GM19452 (cell line): ENCODE measurements around the gene IER3IP1.
"Not testable (repeated sequence)": the region's sequence is repeated elsewhere in the genome, so short reads cannot be mapped to it uniquely, and the experiment has no call there.

Experiments
- ATAC-seq: cut with Tn5 transposase; IDR thresholded peaks from one replicate; pipeline ENCODE4 v1.9.1; 2021; ENCODE audit not compliant: unreplicated experiment

Gene IER3IP1, protein sequence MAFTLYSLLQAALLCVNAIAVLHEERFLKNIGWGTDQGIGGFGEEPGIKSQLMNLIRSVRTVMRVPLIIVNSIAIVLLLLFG

GRCh38 chr18:47175898-47176575, at the start of gene IER3IP1:
IER3IP1 (minus strand) TSS chr18:47176364; CDS start chr18:47176277, 87 bp downstream.
- ATAC-seq = peak; percentile 92

GRCh38 chr18:47215554-47216138, 39.5 kb upstream of the IER3IP1 start:
- ATAC-seq = no peak

GRCh38 chr18:47209171-47209570, 33.0 kb upstream of the IER3IP1 start:
- no peak for ATAC-seq

- no peak for ATAC-seq
Measured at GRCh38 chr18:47206945-47207637, 30.9 kb upstream of the IER3IP1 start.

- ATAC-seq = no peak
Measured at GRCh38 chr18:47204908-47205522, 28.9 kb upstream of the IER3IP1 start.

- no peak for ATAC-seq
Measured at GRCh38 chr18:47203626-47204464, 27.7 kb upstream of the IER3IP1 start.

- ATAC-seq = not testable (repeated sequence)
Measured at GRCh38 chr18:47195961-47196360, 19.8 kb upstream of the IER3IP1 start.

- no peak for ATAC-seq
Measured at GRCh38 chr18:47191961-47192360, 15.8 kb upstream of the IER3IP1 start.

GRCh38 chr18:47187721-47188120, 11.6 kb upstream of the IER3IP1 start:
- no peak for ATAC-seq

GRCh38 chr18:47184419-47185050, 8.4 kb upstream of the IER3IP1 start:
- ATAC-seq = no peak

- not testable (repeated sequence) for ATAC-seq
Measured at GRCh38 chr18:47182156-47182555, 6.0 kb upstream of the IER3IP1 start.

GRCh38 chr18:47180765-47181164, 4.6 kb upstream of the IER3IP1 start:
- ATAC-seq = no peak

DNA sequence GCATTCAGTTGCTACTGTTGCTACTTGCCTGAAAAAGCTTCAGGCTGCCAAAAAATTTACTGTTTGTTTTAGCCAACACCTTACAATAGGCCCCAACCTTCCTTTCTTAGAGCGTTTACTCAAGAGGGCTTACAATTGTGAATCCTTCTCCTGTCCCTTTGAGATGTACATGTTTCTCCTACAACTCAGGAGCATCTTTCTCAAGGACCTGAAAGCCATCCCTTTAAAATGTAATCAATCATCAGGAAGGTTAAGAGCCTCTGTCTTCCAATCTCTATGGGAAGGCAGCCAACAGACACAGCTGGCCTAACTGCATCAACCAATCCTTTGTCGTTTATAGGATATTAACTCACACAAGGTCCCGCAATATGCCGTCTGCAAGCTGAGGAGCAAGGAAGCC, 3.4 kb upstream of the IER3IP1 start:
- ATAC-seq = no peak

DNA sequence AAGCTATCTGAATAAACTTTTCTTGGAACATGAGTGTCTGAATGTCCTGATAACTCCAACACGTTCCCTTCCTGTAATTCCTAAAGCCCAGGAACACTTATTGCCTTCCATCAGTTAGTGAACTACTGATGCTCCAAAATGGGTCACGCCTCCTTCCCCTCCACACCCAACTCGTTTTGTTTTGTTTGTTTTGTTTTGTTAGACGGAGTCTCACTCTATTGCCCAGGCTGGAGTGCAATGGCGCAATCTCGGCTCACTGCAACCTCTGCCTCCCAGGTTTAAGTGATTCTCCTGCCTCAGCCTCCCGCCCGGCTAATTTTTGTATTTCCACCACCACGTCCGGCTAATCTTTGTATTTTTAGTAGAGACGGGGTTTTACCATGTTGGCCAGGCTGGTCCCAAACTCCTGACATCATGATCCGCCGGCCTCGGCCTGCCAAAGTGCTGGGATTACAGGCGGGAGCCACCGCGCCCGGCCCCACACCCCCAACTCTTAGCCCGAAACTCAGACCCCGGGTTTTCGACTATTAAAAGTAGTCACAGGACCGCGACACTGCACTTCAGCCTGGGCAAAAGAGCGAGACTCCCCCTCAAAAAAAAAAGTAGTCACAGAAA, 774 bp downstream of the IER3IP1 start:
- ATAC-seq = peak; percentile 12

DNA sequence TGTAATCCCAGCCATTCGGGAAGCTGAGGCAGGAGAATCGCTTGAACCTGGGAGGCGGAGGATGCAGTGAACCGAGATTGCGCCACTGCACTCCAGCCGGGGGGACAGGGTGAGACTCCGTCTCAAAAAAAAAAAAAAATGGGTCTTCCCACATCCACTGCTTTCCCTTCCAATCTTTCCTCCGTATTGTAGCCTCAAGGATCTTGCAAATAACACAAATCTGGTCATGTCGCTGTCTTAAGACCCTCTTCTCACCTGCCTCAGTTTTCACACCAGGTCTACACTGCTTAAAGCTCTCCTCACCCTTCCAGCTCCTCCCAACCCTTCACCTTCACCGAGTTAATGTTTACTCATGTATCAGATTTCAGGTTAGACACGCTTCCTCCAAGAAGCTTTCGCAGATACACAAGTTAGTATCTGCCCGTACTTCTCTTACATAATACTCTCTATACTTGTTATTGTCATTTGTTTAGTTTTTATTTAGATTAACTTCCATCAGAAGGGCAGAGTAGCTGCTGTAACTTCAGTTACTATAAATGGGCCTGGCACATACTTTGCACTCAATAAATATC, 1.5 kb downstream of the IER3IP1 start:
- no peak for ATAC-seq

- no peak for ATAC-seq
Measured at GRCh38 chr18:47172476-47172875, 3.7 kb downstream of the IER3IP1 start.

DNA sequence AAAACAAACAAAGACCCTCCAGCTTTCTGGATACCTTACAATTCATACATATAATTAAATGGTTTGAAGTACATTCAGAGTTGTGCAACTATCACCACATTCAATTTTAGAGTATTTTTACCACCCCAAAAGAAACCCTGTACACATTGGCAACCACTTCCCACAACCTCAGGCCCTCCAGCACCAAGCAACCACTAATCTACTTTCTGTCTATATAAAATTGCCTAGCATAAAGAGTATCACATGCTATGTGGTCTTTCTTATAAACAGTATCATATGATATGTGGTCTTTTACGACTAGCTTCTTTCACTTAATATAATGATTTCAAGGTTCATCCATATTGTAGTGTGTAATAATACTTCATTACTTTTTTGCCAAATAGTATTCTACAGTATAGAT, 7.3 kb downstream of the IER3IP1 start:
- ATAC-seq = no peak

GRCh38 chr18:47168509-47168908, 7.7 kb downstream of the IER3IP1 start:
- ATAC-seq = no peak

GRCh38 chr18:47166294-47166693, 9.9 kb downstream of the IER3IP1 start:
- no peak for ATAC-seq
